GM21528 (cell line): ENCODE data around the gene GTF3A.
A peak's percentile ranks its signal among the peaks of the same experiment; 100 is the strongest.

Experiments used
- ATAC-seq: cut with Tn5 transposase; IDR thresholded peaks from one replicate; pipeline ENCODE4 v1.9.1; 2021; ENCODE audit warnings: mild to moderate bottlenecking, moderate library complexity; ENCODE audit not compliant: unreplicated experiment, low FRiP score

Gene GTF3A

GRCh38 chr13:27446986-27447583 is 22.7 kb downstream of the GTF3A start:
- ATAC-seq = no peak

GRCh38 chr13:27448308-27448707 is 23.9 kb downstream of the GTF3A start:
- no peak for ATAC-seq

GRCh38 chr13:27449081-27449603 is 24.7 kb downstream of the GTF3A start:
- ATAC-seq = no peak

GRCh38 chr13:27449936-27450828 is 25.8 kb downstream of the GTF3A start, which contains the start of gene MTIF3:
TSS of gene MTIF3 (minus strand) at chr13:27450564. CDS start at chr13:27440448, 10,116 bp downstream.
- ATAC-seq = peak; percentile 87

- ATAC-seq = no peak
Observed at GRCh38 chr13:27450921-27451471, 26.6 kb downstream of the GTF3A start.

GRCh38 chr13:27455331-27455855 is 31.0 kb downstream of the GTF3A start:
- no peak for ATAC-seq

- ATAC-seq = no peak
Observed at GRCh38 chr13:27461940-27462584, 37.6 kb downstream of the GTF3A start.

- no peak for ATAC-seq
Observed at GRCh38 chr13:27463500-27463899, 39.1 kb downstream of the GTF3A start.

GRCh38 chr13:27465611-27466010 is 41.2 kb downstream of the GTF3A start:
- no peak for ATAC-seq

GRCh38 chr13:27466513-27466912 is 42.1 kb downstream of the GTF3A start:
- no peak for ATAC-seq

- ATAC-seq = no peak
Observed at GRCh38 chr13:27470075-27470820, 45.8 kb downstream of the GTF3A start.

- no peak for ATAC-seq
Observed at GRCh38 chr13:27472441-27472840, 48.0 kb downstream of the GTF3A start.

GRCh38 chr13:27472941-27473340 is 48.5 kb downstream of the GTF3A start:
- ATAC-seq = no peak

GRCh38 chr13:27474751-27475268 is 50.4 kb downstream of the GTF3A start:
- no peak for ATAC-seq

- ATAC-seq = no peak
Observed at GRCh38 chr13:27476943-27477703, 52.7 kb downstream of the GTF3A start.

- ATAC-seq = no peak
Observed at GRCh38 chr13:27481766-27482165, 57.3 kb downstream of the GTF3A start.

- ATAC-seq = peak; percentile 81
Observed at GRCh38 chr13:27482983-27483382, 58.6 kb downstream of the GTF3A start.

GRCh38 chr13:27483421-27483820 is 59.0 kb downstream of the GTF3A start:
- no peak for ATAC-seq
